Psoas muscle (tissue), 8 donors: ENCODE measurements around the gene OR4D5. TPM values are rescaled to one million over a fixed set of nuclear protein-coding genes. Genes with fewer than 3 reads are reported as not detected.

Experiments
- ATAC-seq, 4 donors: fragments of 200-7000 bp; cut with Tn5 transposase; one replicate each; pipeline ENCODE4 v1.9.1; 2020; ENCODE audit warnings: moderate library complexity in 3 of 4, mild to moderate bottlenecking in 2 of 4
- DNase-seq, 2 donors: peaks; one replicate each; pipeline ENCODE4 v3.0.0-alpha.2; 2020
- H3K27ac ChIP-seq: fragments of 200-600 bp; one replicate; pipeline ENCODE4 v1.8.0; 2022
- H3K27me3 ChIP-seq, 3 donors: fragments of 200-600 bp in 1 of 3; one replicate each; pipeline versions ENCODE4 v1.6.1 to v1.8.0; 2013 to 2022; ENCODE audit warnings: low read length in 2 of 3, mild to moderate bottlenecking in 2 of 3, moderate library complexity in 1 of 3; ENCODE audit not compliant: insufficient read depth in 3 of 3
- H3K36me3 ChIP-seq, 2 donors: fragments of 200-600 bp in 1 of 2; one replicate each; pipeline versions ENCODE4 v1.6.1 to v1.8.0; 2013 to 2022; ENCODE audit warnings: low read depth in 1 of 2, mild to moderate bottlenecking in 1 of 2, moderate library complexity in 1 of 2; ENCODE audit not compliant: insufficient read depth in 1 of 2
- H3K4me1 ChIP-seq: fragments of 200-600 bp; one replicate; pipeline ENCODE4 v1.8.0; 2022
- H3K4me3 ChIP-seq: fragments of 200-600 bp; one replicate; pipeline ENCODE4 v1.8.0; 2022; ENCODE audit warnings: mild to moderate bottlenecking
- H3K9me3 ChIP-seq: fragments of 200-600 bp; one replicate; pipeline ENCODE4 v1.8.0; 2022
- WGBS, 3 donors: extraction: QIAGEN DNeasy Blood & Tissue Kit; methylation state at CpG; one replicate each; pipeline versions ENCODE4 v1.1.6 to v1.1.7; 2013; 5-methylcytosine and 5-hydroxymethylcytosine counted together
- intact Hi-C, 2 donors: fragments of 100-400 bp; cut with DNase I; formaldehyde crosslinking; loops; one replicate each; pipeline versions ENCODE4 v1.11.0 to v1.14.2; 2022
- polyA plus RNA-seq, 3 donors: library from polyadenylated mRNA; stranded (reverse); fragments of 200-250 nt; gene quantifications; one replicate each; pipeline ENCODE4 v1.2.3, GENCODE V29; 2013
- total RNA-seq, 4 donors: library from RNA; stranded (reverse); fragmentation: NEBNext Ultra II Directional in 2 of 4; extraction: Animal tissue kit (Norgen Biotek cat#: 25700) in 2 of 4; gene quantifications; one replicate each; pipeline versions ENCODE4 v1.2.1 to v1.2.4, GENCODE V29; 2021 to 2023
- TF ChIP-seq, protein P1 (sequence below): fragments of 200-600 bp; IDR thresholded peaks from one replicate; pipeline ENCODE4 v1.8.0; 2022; ENCODE audit warnings: antibody characterized with exemption
- donor health status: healthy with polysubstance abuse.
- donor health status: DM: no; HTN: no; CAD: no; lungs with moderate emphysema.
- donor health status: Bipolar disorder and iron deficiency.
- donor health status: healthy.
- donor health status: DM: yes; HTN: yes; CAD: no.
- donor health status: DM: no; HTN: no; CAD: no.
- donor health status: DM: no; HTN: no; CAD: no.
- donor health status: DM: yes; HTN: yes; CAD: no.

Gene OR4D5
- total and polyA plus RNA-seq, 7 donors = not detected

DNA sequence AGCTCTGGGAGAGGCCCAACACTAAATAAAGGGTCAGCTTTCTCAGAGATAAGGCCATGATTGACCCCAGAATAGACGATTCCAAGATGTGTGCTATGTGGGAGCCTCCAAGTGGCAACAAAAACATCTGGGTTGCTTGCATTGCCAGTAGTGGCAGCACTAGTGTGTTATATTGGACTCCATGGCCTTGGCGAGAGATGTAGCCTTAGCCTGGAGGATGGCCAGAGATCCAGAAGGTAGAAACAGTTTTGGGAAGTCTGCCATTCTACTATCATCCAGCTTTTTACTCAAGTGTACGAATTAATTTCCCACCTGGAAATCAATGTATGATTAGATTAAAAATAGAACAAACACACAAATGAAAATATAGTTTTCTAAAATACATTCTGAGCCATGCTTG, 34.5 kb upstream of the OR4D5 start:
- Histone ChIP-seq H3K27me3 (no peaks in the 10 kb centered on the region), H3K27ac (no peak overlapping the region), H3K4me3 (no peak overlapping the region), H3K4me1 (no peaks in the 10 kb centered on the region), H3K9me3 (no peaks in the 10 kb centered on the region), H3K36me3 (no peaks in the 10 kb centered on the region)
- TF ChIP-seq, protein P1, sequence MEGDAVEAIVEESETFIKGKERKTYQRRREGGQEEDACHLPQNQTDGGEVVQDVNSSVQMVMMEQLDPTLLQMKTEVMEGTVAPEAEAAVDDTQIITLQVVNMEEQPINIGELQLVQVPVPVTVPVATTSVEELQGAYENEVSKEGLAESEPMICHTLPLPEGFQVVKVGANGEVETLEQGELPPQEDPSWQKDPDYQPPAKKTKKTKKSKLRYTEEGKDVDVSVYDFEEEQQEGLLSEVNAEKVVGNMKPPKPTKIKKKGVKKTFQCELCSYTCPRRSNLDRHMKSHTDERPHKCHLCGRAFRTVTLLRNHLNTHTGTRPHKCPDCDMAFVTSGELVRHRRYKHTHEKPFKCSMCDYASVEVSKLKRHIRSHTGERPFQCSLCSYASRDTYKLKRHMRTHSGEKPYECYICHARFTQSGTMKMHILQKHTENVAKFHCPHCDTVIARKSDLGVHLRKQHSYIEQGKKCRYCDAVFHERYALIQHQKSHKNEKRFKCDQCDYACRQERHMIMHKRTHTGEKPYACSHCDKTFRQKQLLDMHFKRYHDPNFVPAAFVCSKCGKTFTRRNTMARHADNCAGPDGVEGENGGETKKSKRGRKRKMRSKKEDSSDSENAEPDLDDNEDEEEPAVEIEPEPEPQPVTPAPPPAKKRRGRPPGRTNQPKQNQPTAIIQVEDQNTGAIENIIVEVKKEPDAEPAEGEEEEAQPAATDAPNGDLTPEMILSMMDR = no peak
- ATAC-seq = no peak
- intact Hi-C loops = no loop called here
- no peak for DNase-seq
- 58 to 82% (median 64%) methylated on average over 3 of the region's 3 CpGs for WGBS, 3 donors

- intact Hi-C loops = no loop called here
- WGBS, 3 donors = 37 to 53% (median 39%) methylated on average over 3 of the region's 3 CpGs
- Histone ChIP-seq H3K9me3 (no peaks in the 10 kb centered on the region), H3K4me1 (no peaks in the 10 kb centered on the region), H3K4me3 (no peak overlapping the region), H3K36me3 (no peaks in the 10 kb centered on the region), H3K27ac (no peak overlapping the region), H3K27me3 (no peaks in the 10 kb centered on the region)
- DNase-seq (no peak), ATAC-seq (no peak)
- TF ChIP-seq, protein P1 = no peak
These were observed 33.6 kb upstream of the OR4D5 start for GRCh38 chr11:123905826-123906225.

- DNase-seq (no peak), ATAC-seq (no peak)
- WGBS, 3 donors = 19 to 38% (median 32%) methylated on average over 3 of the region's 3 CpGs
- no peaks in the 10 kb centered on the region for H3K36me3 ChIP-seq
- H3K9me3 ChIP-seq = no peaks in the 10 kb centered on the region
- intact Hi-C loops = no loop called here
- no peaks in the 10 kb centered on the region for H3K4me1 ChIP-seq
- no peak overlapping the region for H3K27ac ChIP-seq
- no peak overlapping the region for H3K4me3 ChIP-seq
- H3K27me3 ChIP-seq = no peaks in the 10 kb centered on the region
- TF ChIP-seq, protein P1 = no peak
These were observed 18.5 kb upstream of the OR4D5 start for GRCh38 chr11:123920943-123921342.

- ATAC-seq (no peak), DNase-seq (no peak)
- TF ChIP-seq, protein P1 = no peak
- Histone ChIP-seq H3K27ac (no peak overlapping the region), H3K27me3 (no peaks in the 10 kb centered on the region), H3K4me3 (no peak overlapping the region), H3K4me1 (no peaks in the 10 kb centered on the region), H3K36me3 (no peaks in the 10 kb centered on the region), H3K9me3 (no peaks in the 10 kb centered on the region)
- intact Hi-C loops = no loop called here
- WGBS, 3 donors = 88 to 94% (median 90%) methylated on average over 1 of the region's 1 CpG
These were observed 15.4 kb upstream of the OR4D5 start for GRCh38 chr11:123924027-123924426.

- H3K9me3 ChIP-seq = no peaks in the 10 kb centered on the region
- WGBS, 3 donors = 85 to 90% (median 86%) methylated on average over 4 of the region's 4 CpGs
- TF ChIP-seq, protein P1 = no peak
- DNase-seq = no peak
- H3K4me1 ChIP-seq = no peaks in the 10 kb centered on the region
- no peak overlapping the region for H3K27ac ChIP-seq
- H3K4me3 ChIP-seq = no peak overlapping the region
- intact Hi-C loops = no loop called here
- H3K36me3 ChIP-seq = no peaks in the 10 kb centered on the region
- no peak for ATAC-seq
- no peaks in the 10 kb centered on the region for H3K27me3 ChIP-seq
These were observed 3.0 kb downstream of the OR4D5 start for GRCh38 chr11:123942413-123942812.
